ENCODE measurements around the gene MYL4. TPM values are rescaled to one million over a fixed set of nuclear protein-coding genes. Genes with fewer than 3 reads are reported as not detected.
A peak's percentile ranks its signal among the peaks of the same experiment; 100 is the strongest.
"Not testable (repeated sequence)": the region's sequence is repeated elsewhere in the genome, so short reads cannot be mapped to it uniquely, and the experiment has no call there.

Gene MYL4
- not detected in 2 replicates for total RNA-seq (2014; rRNA removed; shearing (Covaris generic); ENCODE audit: low replicate concordance)

- no peak for DNase-seq (ENCODE audit: low read depth)
- in situ Hi-C loops (cut with HindIII; ENCODE audit: low pct_unique_long_range_greater_than_20kb, low sequenced_read_pairs), result no loop called here
These were observed at the start of gene MYL4 for GRCh38 chr17:47208744-47209488. Gene MYL4, plus strand, starts transcription at chr17:47209348. Its CDS starts 75 bp downstream, at chr17:47209423.

DNA sequence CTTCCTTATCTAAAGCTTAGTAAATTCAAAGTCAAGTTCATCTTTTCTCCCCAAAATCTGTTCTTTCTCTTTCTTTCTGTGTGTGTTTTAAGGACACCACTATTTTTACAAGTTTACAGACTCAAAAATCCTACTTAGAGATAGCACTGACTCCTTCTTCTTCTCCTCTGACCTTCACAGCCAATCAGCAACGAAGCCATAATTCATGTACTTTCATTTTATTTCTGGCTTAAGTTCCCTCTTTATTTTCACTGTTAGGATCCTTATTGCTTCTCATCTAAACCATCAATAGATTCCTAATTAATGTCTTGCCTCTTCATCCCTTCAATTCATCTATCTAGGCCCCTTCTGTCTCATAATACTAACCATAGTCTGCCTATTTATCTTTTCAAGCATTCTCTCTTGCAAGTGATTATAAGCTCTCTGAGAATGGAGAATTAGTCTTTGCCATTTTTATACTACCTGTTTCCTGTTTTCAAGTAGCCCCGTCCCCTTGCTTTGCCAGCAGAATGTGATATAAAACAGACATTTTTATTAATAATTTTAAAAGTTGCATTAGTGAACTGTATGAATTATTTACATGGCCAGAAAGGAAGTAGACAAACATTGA is 47.0 kb upstream of the MYL4 start:
- in situ Hi-C loops (cut with HindIII; ENCODE audit: low pct_unique_long_range_greater_than_20kb, low sequenced_read_pairs), result no loop called here
- DNase-seq (ENCODE audit: low read depth), result no peak

DNA sequence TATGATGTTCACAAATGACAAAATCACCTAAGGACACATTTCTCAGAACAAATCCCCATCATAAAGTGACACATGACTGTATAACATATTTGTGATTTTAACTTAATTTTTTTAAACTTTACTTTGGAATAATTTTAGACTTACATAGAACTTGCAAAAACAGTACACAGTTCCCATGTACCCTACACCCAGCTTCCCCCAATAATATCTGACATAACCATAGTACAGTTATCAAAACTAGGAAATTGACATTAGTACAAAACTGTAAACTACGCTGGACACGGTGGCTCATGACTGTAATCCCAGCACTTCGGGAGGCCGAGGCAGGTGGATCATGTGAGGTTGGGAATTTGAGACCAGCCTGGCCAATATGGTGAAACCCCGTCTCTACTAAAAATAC is 44.9 kb upstream of the MYL4 start:
- DNase-seq (ENCODE audit: low read depth), result no peak
- in situ Hi-C loops (cut with HindIII; ENCODE audit: low pct_unique_long_range_greater_than_20kb, low sequenced_read_pairs), result no loop called here

DNA sequence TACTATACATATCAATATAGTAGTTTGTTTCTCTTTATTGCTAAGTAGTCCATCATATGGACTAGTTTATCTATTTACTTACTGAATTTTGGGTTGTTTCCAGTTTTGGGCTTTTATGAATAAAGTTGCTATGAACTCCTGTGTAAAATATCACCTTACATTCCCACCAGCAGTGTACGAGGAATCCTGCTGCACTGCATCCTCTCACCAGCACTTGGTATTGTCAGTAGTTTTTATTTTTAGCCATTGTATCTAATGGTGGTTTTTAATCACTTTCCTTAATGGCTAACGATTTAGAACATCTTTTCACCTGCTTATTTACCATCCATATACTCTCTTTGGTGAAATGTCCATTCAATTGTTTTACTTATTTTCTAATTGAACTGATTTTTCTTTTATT is 44.0 kb upstream of the MYL4 start:
- in situ Hi-C loops (cut with HindIII; ENCODE audit: low pct_unique_long_range_greater_than_20kb, low sequenced_read_pairs), result no loop called here
- no peak for DNase-seq (ENCODE audit: low read depth)

DNA sequence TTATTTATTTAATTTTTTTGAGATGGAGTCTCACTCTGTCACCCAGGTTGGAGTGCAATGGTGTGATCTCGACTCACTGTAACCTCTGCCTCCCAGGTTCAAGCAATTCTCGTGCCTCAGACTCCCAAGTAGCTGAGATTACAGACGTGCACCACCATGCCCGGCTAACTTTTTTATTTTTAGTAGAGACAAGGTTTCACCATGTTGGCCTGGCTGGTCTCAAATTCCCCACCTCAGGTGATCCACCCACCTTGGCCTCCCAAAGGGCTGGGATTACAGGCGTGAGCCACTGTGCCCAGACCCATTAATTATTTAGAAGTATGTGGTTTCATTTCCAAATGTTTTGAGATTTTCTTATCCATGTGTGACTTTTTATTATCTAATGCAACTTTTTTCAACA is 42.3 kb upstream of the MYL4 start:
- in situ Hi-C loops (cut with HindIII; ENCODE audit: low pct_unique_long_range_greater_than_20kb, low sequenced_read_pairs); DNase-seq (ENCODE audit: low read depth): not testable (repeated sequence)

- DNase-seq (ENCODE audit: low read depth); in situ Hi-C loops (cut with HindIII; ENCODE audit: low pct_unique_long_range_greater_than_20kb, low sequenced_read_pairs): not testable (repeated sequence)
These were observed 40.3 kb upstream of the MYL4 start for GRCh38 chr17:47168896-47169295.

- no peak for DNase-seq (ENCODE audit: low read depth)
- in situ Hi-C loops (cut with HindIII; ENCODE audit: low pct_unique_long_range_greater_than_20kb, low sequenced_read_pairs), result no loop called here
These were observed 38.4 kb upstream of the MYL4 start for GRCh38 chr17:47170710-47171109.

DNA sequence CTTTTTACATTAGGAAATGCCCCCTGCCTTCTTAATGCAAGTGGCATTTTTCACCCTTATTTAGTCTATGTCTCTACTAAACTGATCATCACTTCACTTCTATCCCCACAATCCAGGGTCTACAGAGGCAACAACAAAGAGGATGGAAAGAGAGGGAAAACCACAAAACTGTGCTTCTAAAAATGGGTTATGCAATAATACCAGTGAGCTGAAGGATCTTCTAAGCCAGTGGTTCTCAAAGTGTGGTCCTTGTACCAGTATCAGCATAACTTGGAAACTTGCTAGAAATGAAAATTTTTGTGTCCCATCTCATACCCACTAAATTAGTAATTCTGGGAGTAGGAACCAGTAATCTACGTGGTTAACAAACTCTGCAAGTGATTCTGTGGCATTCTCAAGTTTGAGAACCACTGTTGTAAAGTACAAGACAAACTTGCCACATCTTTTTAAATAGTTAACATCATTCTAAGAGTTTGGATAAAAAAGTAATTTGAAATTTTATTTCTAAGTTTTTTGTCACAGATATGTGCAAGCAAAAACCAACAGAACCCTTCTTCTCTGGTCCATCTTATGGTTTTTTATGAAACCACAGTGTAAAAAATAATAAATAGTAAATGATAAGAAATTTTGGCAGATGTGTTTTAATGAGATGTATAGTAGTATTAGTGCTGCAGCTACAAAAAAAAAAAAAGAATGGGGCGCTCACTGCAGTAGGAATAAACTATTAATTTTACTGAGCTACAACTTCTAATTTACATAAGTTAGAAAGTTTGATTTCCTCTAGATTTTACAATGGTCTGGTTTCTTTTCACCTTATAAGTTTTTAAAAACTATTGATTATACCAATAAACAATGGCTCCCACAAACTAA is 36.2 kb upstream of the MYL4 start:
- in situ Hi-C loops (cut with HindIII; ENCODE audit: low pct_unique_long_range_greater_than_20kb, low sequenced_read_pairs), result no loop called here
- DNase-seq (ENCODE audit: low read depth), result no peak

- DNase-seq (ENCODE audit: low read depth); in situ Hi-C loops (cut with HindIII; ENCODE audit: low pct_unique_long_range_greater_than_20kb, low sequenced_read_pairs): not testable (repeated sequence)
These were observed 34.3 kb upstream of the MYL4 start for GRCh38 chr17:47174823-47175222.

- DNase-seq (ENCODE audit: low read depth), result no peak
- in situ Hi-C loops (cut with HindIII; ENCODE audit: low pct_unique_long_range_greater_than_20kb, low sequenced_read_pairs), result no loop called here
These were observed 32.7 kb upstream of the MYL4 start for GRCh38 chr17:47176389-47176826.

DNA sequence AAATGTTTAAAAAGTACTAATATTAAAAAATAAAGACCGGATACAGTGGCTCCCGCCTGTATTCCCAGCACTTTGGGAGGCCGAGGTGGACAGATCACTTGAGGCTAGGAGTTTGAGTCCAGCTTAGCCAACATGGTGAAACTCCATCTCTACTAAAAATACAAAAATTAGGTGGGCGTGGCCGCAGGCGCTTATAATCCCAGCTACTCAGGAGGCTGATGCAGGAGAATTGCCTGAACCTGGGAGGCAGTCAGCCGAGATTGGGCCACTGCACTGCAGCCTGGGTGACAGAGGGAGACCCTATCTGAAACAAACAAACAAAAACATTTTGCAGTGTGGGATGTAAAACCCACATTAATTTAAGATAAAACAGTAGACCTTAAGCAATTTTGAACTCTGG is 31.9 kb upstream of the MYL4 start:
- in situ Hi-C loops (cut with HindIII; ENCODE audit: low pct_unique_long_range_greater_than_20kb, low sequenced_read_pairs), result no loop called here
- DNase-seq (ENCODE audit: low read depth), result no peak

GRCh38 chr17:47179141-47179540 is 30.0 kb upstream of the MYL4 start:
- no peak for DNase-seq (ENCODE audit: low read depth)
- in situ Hi-C loops (cut with HindIII; ENCODE audit: low pct_unique_long_range_greater_than_20kb, low sequenced_read_pairs), result no loop called here

DNA sequence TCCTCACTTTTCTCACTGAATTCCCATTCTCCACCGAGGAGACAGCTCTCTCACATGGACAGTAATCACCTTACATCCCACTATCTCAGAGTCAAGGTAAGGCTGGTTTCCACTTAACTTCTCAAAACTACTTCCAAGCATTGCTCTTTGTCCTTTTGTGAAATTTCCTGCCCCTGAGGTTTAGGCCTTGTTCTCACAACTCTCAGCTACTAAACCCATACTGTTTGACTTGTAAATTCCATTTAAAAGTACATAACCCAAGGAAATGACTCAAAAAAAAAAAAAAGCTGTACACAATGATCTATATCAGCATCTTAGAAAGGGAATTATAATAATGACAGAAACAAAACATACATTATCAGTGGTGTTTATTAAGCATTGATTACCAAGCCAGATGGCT is 28.8 kb upstream of the MYL4 start:
- in situ Hi-C loops (cut with HindIII; ENCODE audit: low pct_unique_long_range_greater_than_20kb, low sequenced_read_pairs), result no loop called here
- no peak for DNase-seq (ENCODE audit: low read depth)

DNA sequence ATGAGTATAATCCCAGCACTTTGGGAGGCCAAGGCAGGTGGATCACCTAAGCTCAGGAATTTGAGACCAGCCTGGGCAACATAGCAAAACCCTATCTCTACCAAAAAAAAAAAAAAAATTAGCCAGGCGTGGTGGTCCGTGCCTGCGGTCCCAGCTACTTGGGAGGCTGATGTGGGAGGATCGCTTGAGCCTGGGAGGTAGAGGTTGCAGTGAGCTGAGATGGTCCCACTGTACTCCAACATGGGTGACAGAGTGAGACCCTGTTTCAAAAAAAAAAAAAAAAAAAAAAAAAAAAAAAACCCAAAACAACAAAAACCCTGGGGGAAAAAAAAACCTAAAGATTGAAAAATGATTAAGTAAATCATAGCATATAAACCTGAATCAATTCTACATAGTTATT is 28.2 kb upstream of the MYL4 start:
- DNase-seq (ENCODE audit: low read depth); in situ Hi-C loops (cut with HindIII; ENCODE audit: low pct_unique_long_range_greater_than_20kb, low sequenced_read_pairs): not testable (repeated sequence)

- DNase-seq (ENCODE audit: low read depth), result no peak
- in situ Hi-C loops (cut with HindIII; ENCODE audit: low pct_unique_long_range_greater_than_20kb, low sequenced_read_pairs), result no loop called here
These were observed 24.5 kb upstream of the MYL4 start for GRCh38 chr17:47184681-47185080.

DNA sequence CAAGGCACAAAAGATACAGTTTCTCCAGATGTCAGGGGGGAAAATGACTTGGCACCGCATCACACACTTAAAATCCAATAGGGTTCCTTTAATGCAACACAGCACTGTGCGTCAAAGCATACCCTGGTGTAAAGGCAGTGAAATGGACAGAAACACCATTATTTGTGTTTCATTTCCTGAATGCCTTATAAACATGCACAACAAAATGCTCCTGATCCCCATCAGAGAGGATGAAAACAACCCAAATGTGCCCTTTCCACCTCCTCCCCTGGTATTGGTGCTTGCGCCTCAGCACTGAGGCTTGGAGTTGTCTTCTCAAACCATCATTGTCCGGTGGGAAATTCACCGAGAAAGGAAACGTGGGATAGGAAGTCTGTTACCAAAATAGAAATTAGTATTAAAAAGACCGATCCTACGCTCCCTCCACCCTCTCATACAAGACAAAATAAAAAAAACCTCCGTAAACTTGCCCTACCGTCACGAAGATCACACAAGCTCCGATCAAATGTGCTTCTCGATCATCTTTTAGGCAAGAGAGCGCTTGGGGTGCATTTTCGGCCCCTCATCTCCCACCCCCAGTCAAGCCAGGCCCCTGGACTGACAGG is 20.8 kb upstream of the MYL4 start:
- in situ Hi-C loops (cut with HindIII; ENCODE audit: low pct_unique_long_range_greater_than_20kb, low sequenced_read_pairs), result no loop called here
- no peak for DNase-seq (ENCODE audit: low read depth)

DNA sequence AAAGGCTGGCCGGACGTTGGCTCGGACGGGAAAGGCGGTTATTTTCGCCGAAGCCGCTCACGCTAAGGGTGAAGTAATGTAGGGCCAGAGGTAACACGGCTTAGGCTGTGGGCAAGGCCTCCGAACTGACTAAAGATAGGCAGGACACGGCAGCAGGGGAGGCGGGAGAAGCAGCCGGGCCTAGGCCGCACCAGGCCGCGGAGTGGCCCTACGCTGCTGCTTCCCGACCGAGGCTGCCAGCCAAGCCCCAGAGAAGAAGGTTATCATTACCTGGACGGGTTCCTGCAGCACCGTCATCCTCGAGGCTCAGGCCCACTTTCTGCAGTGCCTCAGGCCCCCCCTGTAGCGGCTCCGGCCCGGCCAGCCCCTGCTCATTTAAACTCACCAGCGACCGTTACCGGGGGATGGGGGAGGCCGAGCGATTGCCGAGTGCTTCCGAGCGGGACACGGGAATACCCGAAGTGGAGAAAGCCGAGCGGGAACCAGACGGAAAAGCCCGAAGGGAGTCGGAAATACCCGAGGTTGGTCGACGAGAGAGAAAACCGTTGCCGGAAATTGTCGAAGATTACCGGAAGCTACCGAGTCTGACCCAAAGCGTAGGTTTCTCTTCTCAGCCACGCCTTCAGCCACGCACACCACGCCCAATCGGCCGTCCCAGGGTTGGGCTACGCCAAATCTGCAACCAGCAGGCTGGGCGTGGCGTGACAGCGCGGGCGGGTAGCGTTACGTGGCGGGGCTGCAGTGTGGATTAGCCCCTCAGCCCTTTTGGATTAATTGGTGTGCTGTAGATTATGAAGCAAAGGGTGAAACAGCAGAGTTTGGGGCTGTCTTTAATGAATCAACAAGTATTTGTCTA is 20.0 kb upstream of the MYL4 start, which contains the start of gene CDC27:
Gene CDC27 (minus strand): TSS at position 420 of the 856 bp plus-strand sequence. CDS start 123 bp downstream, at position 297.
- in situ Hi-C loops (cut with HindIII; ENCODE audit: low pct_unique_long_range_greater_than_20kb, low sequenced_read_pairs), result no loop called here

More for the DNA sequence above, 20.0 kb upstream of the MYL4 start, which contains the start of gene CDC27:
- peak; percentile 98 for DNase-seq (ENCODE audit: low read depth)

All from Caki2 (cell line).